Measurements from ENCODE around the gene CAMTA1. TPM values are rescaled to one million over a fixed set of nuclear protein-coding genes. Genes with fewer than 3 reads are reported as not detected.

CAMTA1 gene
- polyA plus RNA-seq, 1 donor from 2014 or later = 162 TPM

GRCh38 chr1:6906783-6907182 lies 121.5 kb downstream of the CAMTA1 start:
- Histone ChIP-seq H3K79me2 (replicated peaks; ENCODE audit: insufficient read depth, low read length) (no peaks in the 10 kb centered on the region), H3K9me2 (ENCODE audit: insufficient read depth, low read length) (no peaks in the 10 kb centered on the region), H2AFZ (ENCODE audit: low read depth, low read length) (no peak overlapping the region), H3K27me3 (ENCODE audit: insufficient read depth, low read depth, low read length) (no peaks in the 10 kb centered on the region), H3K9ac (ENCODE audit: low read length) (no peak overlapping the region), H3K27ac (ENCODE audit: low read length) (no peak overlapping the region), H3K36me3 (ENCODE audit: insufficient read depth, low read length) (no peaks in the 10 kb centered on the region), H3K4me2 (ENCODE audit: low read length) (no peak overlapping the region), H4K20me1 (ENCODE audit: insufficient read depth) (no peaks in the 10 kb centered on the region), H3K9me3 (ENCODE audit: low read length) (no peaks in the 10 kb centered on the region), H3F3A (ENCODE audit: insufficient read depth, low read length, poor library complexity, severe bottlenecking) (no peaks in the 10 kb centered on the region), H3K4me3 (ENCODE audit: low read length) (no peak overlapping the region)
- TF ChIP-seq POLR2AphosphoS5 (IDR thresholded peaks at IDR 0.05) (no peak), EZH2 (IDR thresholded peaks at IDR 0.05; ENCODE audit: borderline replicate concordance, insufficient read depth, low read length, poor library complexity, severe bottlenecking) (no peak), REST (IDR thresholded peaks at IDR 0.05; ENCODE audit: borderline replicate concordance) (no peak), MXI1 (conservative IDR thresholded peaks at IDR 0.05; ENCODE audit: poor library complexity, severe bottlenecking) (no peak), EP300 (conservative IDR thresholded peaks at IDR 0.05; ENCODE audit: poor library complexity, severe bottlenecking) (no peak), SMC3 (conservative IDR thresholded peaks at IDR 0.05; ENCODE audit: poor library complexity) (no peak), CTCF (IDR thresholded peaks at IDR 0.05; ENCODE audit: poor library complexity, severe bottlenecking) (no peak), RAD21 (conservative IDR thresholded peaks at IDR 0.05) (no peak), TAF1 (IDR thresholded peaks at IDR 0.05; ENCODE audit: low read depth) (no peak)

DNA sequence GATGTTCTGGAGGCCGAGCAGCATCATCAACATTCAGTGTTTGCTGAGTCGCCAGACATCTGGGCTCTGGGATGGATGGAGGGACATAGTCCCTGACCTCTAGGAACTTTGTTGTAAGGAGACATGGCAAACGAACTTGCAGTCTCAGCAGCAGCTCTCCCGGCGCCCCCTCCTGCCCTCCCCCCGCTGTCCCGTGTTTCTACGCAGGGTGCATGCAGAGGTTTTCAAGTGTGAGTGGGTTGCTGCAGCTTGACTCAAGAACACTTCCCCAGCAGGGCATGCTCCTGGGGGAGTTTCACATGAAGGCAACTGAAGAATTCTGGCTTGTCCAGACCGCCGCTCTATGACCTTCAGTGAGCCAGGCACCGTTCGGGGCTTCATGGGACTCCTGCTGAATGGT lies 121.9 kb downstream of the CAMTA1 start:
- Histone ChIP-seq H3K27ac (ENCODE audit: low read length) (no peak overlapping the region), H3F3A (ENCODE audit: insufficient read depth, low read length, poor library complexity, severe bottlenecking) (no peaks in the 10 kb centered on the region), H3K4me3 (ENCODE audit: low read length) (no peak overlapping the region), H3K9ac (ENCODE audit: low read length) (no peak overlapping the region), H3K79me2 (replicated peaks; ENCODE audit: insufficient read depth, low read length) (no peaks in the 10 kb centered on the region), H2AFZ (ENCODE audit: low read depth, low read length) (no peak overlapping the region), H3K9me2 (ENCODE audit: insufficient read depth, low read length) (no peaks in the 10 kb centered on the region), H3K4me2 (ENCODE audit: low read length) (no peak overlapping the region), H3K27me3 (ENCODE audit: insufficient read depth, low read depth, low read length) (no peaks in the 10 kb centered on the region), H3K36me3 (ENCODE audit: insufficient read depth, low read length) (no peaks in the 10 kb centered on the region), H3K9me3 (ENCODE audit: low read length) (no peaks in the 10 kb centered on the region), H4K20me1 (ENCODE audit: insufficient read depth) (no peaks in the 10 kb centered on the region)
- TF ChIP-seq EP300 (conservative IDR thresholded peaks at IDR 0.05; ENCODE audit: poor library complexity, severe bottlenecking) (no peak), CTCF (IDR thresholded peaks at IDR 0.05; ENCODE audit: poor library complexity, severe bottlenecking) (no peak), SMC3 (conservative IDR thresholded peaks at IDR 0.05; ENCODE audit: poor library complexity) (no peak), REST (IDR thresholded peaks at IDR 0.05; ENCODE audit: borderline replicate concordance) (no peak), TAF1 (IDR thresholded peaks at IDR 0.05; ENCODE audit: low read depth) (no peak), EZH2 (IDR thresholded peaks at IDR 0.05; ENCODE audit: borderline replicate concordance, insufficient read depth, low read length, poor library complexity, severe bottlenecking) (no peak), POLR2AphosphoS5 (IDR thresholded peaks at IDR 0.05) (no peak), MXI1 (conservative IDR thresholded peaks at IDR 0.05; ENCODE audit: poor library complexity, severe bottlenecking) (no peak), RAD21 (conservative IDR thresholded peaks at IDR 0.05) (no peak)

All from neural cell (in vitro differentiated cells).